Right forelimb (tissue), 1 donor: ENCODE measurements around the gene ADCY9.
"Not testable (repeated sequence)": the region's sequence is repeated elsewhere in the genome, so short reads cannot be mapped to it uniquely, and the experiment has no call there.

Experiments
- DNase-seq: peaks from one replicate; pipeline ENCODE4 v3.0.0-alpha.2; 2018

Gene ADCY9

DNA sequence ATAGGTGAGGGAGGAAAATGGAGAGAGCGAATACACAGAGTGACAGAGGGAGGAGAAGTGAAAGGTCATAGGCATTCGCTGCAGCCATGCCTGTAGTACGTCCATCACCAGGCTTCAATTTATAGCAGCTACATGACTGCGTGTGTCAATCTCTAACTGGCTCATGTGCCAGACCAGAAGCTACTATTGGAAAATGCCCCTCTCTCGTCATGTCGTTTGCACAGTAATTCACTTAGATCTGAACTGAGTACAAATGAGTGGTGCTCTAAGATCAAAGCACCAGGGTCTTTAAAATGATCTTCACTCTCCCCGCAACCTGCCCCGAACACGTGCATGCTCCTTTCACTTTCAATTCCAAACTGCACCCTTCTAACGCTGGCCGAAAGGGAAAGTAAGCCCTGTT, 51.3 kb downstream of the ADCY9 start:
- DNase-seq: no peak

GRCh38 chr16:4062212-4062802, 53.9 kb downstream of the ADCY9 start:
- no peak for DNase-seq

GRCh38 chr16:4060823-4061222, 55.4 kb downstream of the ADCY9 start:
- DNase-seq: no peak

DNA sequence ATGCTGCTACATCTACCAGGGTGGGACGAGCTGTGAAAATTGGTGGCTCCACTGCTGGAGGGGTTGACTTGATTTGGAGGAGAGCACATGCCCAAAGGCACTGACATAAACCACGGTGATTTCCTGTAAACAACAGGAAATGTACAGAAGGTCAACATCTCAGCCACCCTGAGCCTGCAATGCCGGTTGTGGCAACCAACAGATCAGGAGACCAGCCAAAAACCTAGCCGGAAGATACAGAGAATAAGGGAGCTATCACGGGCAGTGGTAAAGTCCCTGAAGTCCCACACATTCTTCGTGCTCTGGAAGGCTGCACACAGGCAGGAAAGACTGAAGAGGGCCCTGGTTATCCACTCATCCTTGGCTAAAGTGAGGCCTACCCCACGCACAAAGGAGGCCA, 56.2 kb downstream of the ADCY9 start:
- DNase-seq: no peak

- DNase-seq: no peak
Observed at GRCh38 chr16:4058386-4058785, 57.9 kb downstream of the ADCY9 start.

DNA sequence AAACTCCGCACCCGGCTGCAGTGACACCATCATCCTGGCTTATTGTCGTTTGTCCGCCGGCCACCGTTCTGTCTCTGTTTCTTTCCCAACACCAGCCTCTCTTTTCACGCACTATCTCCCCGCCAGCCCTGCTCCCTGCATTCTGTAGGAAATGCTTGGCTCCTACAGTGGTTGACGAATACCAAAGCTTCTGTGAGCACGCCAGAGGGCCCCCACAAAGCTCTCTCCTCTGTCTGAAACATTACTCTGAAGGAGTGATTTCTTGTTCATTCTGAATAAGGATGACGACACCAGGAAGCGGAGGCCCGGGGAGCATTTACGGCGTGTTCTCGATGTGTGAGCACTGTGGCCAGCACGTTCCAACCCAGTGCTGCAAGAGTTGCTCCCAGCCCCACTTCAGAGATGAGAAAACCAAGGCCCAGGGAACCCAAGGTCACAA, 58.8 kb downstream of the ADCY9 start:
- DNase-seq: no peak

GRCh38 chr16:4056161-4057105, 59.8 kb downstream of the ADCY9 start:
- DNase-seq: no peak

GRCh38 chr16:4055748-4056147, 60.5 kb downstream of the ADCY9 start:
- DNase-seq: no peak

- DNase-seq: peak; percentile 70
Observed at GRCh38 chr16:4053301-4053845, 62.9 kb downstream of the ADCY9 start.

GRCh38 chr16:4052801-4053293, 63.4 kb downstream of the ADCY9 start:
- DNase-seq: no peak

DNA sequence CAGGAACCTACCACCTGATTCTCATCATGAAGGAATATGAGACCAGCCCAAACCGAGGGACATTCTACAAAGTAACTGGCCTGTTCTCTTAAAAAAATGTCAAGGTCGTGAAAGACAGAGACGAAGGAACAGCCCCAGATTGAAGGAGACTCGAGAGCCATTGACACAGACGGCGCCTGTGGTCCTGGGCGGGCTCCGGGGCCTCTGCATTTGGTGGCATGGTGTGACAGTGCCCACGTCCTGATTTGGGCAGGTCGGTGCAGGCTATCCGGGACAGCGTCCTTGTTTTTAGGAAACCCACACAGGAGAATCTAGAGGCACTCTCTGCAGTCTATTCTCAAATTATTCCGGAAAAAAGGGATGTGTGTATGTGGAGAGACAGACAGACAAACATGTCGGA, 64.1 kb downstream of the ADCY9 start:
- no peak for DNase-seq

DNA sequence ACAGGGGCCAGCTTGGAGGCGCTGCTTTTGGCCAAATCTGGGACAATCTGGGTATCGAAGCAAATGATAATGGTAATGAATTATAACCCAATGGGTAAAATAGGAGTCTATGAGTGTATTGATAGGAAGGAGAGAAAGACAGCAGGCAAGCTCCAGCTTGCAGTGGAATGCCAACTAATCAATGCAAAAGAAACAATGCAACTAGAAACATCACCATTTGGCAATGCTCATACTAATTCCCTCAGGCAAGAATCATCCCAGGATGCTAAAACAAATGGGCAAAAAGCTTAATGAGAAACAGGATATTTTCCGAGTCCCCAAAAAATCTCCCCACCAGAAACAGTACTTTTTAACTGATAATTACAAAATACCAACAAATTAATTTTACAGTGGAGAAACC, 64.7 kb downstream of the ADCY9 start:
- no peak for DNase-seq

DNA sequence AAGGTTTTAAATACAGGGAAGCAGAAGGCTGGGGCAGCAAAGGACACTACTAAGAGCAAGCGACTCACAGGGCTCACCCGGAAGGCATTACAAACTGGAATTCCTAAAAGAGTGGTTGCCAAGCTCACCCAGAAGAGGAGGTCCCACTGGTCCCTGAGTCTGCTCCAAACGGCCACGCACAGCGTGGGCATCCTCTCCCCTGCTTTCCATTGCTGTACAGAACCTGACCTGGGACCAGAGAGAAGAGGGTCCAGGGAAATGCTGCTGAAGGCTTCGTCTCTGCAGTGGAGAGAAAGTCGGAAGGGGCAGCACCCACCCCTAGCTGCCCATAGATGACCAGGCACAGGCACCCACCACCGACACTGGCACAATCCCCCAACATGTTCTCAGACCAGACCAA, 67.2 kb downstream of the ADCY9 start:
- DNase-seq: no peak

DNA sequence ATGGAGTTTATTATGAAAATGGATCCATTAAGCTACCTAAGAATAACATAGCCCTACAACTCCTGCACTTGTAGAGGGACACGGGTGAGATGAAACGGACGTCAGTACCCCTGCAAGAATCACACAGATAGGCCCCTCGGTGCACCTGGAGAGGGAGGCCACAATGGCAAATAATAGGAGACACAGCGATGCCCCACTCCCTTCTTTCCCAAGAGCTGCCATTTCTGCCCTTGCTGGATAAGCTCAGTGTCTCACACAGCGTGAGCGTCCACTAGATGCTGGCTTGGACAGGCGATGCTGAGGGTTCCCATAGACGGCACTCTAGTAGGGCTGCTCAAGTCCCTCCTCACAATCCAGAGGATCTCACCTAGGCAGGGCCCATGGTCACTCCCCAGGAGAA, 67.8 kb downstream of the ADCY9 start:
- DNase-seq: no peak

- no peak for DNase-seq
Observed at GRCh38 chr16:4046221-4046620, 70.0 kb downstream of the ADCY9 start.

- DNase-seq: not testable (repeated sequence)
Observed at GRCh38 chr16:4045561-4045960, 70.7 kb downstream of the ADCY9 start.

DNA sequence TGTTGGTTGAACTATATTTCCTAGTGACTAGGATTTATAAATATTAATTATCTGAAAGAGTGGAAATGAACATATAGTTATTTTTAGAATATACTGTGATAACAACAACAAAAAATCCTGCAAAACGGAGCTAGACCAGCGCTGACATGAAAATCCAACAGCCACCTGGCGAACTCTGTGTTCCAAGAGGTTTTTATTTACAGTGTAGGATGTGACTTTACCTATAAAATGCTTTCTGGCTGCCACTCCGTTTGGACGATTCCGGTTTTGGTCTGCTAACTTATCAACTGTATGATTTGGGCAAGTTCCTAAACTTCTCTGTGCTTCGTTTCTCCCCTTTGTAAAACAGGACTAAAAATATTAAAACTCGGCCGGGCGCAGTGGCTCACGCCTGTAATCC, 73.7 kb downstream of the ADCY9 start:
- no peak for DNase-seq

DNA sequence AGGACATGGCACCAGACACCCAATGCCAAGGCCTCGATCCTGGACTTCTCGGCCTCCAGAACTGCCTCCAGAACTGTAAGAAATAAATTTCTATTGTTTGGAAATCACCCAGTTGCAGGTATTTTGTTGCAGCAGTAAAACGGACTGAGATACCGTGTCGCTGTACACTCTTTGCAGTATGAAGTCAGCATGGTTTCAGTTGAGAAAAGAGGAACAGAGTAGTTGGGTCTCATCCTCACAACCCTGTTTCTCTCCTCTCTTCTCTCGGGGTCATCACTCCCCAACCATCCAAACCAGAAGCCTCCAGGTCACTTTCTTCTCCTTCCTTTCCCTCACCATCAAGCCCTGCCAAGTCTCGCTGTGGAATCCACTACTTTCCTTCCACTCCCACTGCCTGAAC, 77.8 kb downstream of the ADCY9 start:
- DNase-seq: no peak

DNA sequence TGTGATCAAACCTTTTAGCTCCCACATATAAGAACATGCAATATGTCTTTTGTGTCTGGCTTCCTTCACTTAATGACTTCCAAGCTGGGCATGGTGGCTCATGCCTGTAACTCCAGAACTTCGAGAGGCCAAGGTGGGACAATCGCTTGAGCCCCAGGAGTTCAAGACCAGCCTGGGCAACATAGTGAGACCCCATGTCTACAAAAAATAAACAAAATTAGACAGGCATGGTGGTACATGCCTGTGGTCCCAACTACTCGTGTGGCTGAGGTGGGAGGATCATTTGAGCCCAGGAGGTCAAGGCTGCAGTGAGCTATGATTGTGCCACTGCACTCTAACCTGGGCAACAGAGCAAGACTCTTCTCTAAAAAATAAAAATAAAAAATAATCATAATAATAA, 79.3 kb downstream of the ADCY9 start:
- DNase-seq: not testable (repeated sequence)

- no peak for DNase-seq
Observed at GRCh38 chr16:4034963-4035362, 81.3 kb downstream of the ADCY9 start.

DNA sequence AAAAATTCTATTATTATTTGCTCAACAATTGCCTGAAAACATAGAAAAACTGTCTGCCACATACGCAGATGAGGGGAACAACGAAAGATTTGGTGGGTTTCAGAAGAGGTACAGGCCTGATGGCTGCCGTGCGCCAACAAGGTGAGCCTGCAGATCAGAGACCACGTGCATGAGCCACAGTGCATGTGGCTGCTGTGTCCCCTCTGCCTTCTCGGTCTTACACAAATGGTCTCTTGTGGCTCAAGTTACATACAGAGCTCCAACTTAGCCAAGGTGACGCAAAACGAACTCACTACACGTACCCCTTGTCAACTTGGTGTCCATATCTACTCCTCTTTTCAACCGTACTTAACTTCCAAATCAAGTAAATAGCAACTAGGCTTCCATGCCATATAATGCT, 82.3 kb downstream of the ADCY9 start:
- DNase-seq: no peak

GRCh38 chr16:4032768-4033167, 83.5 kb downstream of the ADCY9 start:
- DNase-seq: peak; percentile 56

DNA sequence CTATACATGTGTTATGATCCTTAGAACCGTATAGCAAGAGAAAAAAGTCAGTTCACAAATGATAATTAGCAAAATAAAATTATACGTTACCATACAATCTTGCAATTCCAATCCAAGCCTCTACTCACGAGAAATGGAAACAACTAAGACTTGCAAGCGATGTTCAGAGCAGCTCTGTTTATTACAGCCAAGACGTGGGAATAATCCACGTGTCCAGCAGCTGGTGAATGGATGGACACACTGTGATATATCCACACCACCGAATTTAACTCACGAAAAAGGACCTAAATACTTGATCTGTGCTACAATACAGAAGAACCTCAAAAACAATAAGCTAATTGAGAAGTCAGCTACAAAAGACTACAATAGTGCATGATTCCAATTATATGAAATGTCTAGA, 88.1 kb downstream of the ADCY9 start:
- DNase-seq: no peak

- no peak for DNase-seq
Observed at GRCh38 chr16:4026854-4027253, 89.4 kb downstream of the ADCY9 start.
